ENCODE results near the gene SLC39A10. TPM values are rescaled to one million over a fixed set of nuclear protein-coding genes. Genes with fewer than 3 reads are reported as not detected.

SLC39A10 gene
- total RNA-seq, 1 experiment from 2014 or later = 167 TPM

DNA sequence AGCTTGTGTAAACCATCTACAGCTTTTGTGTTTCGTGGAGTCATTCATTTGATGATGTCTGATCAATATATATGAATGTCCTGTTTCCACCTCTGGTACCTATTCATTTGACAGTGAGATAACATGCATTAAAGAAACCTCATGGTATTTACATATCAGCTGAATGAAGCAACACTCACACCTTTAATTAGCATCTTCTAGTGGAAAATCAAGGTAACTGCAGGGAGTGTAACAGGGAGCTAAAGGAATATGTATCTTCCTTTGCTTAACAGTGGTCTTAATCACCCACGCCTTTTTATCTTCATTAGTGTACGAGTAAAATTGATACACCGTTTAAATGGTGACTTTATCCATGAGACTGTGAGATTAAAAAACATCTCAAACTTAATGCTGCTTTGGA lies 15.6 kb downstream of the SLC39A10 start:
- H3K4me3 Mint-ChIP-seq = no peak overlapping the region
- H3K27me3 Mint-ChIP-seq (ENCODE audit: low read depth) = no peaks in the 10 kb centered on the region
- peaks cover 18% of the 10 kb centered on the region for H3K36me3 Mint-ChIP-seq
- H3K27ac Mint-ChIP-seq = no peak overlapping the region
- DNase-seq (ENCODE audit: low spot score) (no peak), ATAC-seq (peak; percentile 80)
- H3K4me1 Mint-ChIP-seq = peaks cover 18% of the 10 kb centered on the region
- TF ChIP-seq, protein P1, sequence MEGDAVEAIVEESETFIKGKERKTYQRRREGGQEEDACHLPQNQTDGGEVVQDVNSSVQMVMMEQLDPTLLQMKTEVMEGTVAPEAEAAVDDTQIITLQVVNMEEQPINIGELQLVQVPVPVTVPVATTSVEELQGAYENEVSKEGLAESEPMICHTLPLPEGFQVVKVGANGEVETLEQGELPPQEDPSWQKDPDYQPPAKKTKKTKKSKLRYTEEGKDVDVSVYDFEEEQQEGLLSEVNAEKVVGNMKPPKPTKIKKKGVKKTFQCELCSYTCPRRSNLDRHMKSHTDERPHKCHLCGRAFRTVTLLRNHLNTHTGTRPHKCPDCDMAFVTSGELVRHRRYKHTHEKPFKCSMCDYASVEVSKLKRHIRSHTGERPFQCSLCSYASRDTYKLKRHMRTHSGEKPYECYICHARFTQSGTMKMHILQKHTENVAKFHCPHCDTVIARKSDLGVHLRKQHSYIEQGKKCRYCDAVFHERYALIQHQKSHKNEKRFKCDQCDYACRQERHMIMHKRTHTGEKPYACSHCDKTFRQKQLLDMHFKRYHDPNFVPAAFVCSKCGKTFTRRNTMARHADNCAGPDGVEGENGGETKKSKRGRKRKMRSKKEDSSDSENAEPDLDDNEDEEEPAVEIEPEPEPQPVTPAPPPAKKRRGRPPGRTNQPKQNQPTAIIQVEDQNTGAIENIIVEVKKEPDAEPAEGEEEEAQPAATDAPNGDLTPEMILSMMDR (IDR thresholded peaks at IDR 0.05) = 0 out of 2 replicates have a peak, but pooled peaks have one; percentile 21
- no peak for TF ChIP-seq ELF4 (CRISPR knock-in tag; IDR thresholded peaks at IDR 0.05; ENCODE audit: low read depth)
- TF ChIP-seq ZNF232 (CRISPR knock-in tag; IDR thresholded peaks at IDR 0.05) = no peak
- peaks cover 4% of the 10 kb centered on the region for H3K9me3 Mint-ChIP-seq
- POLR2A ChIA-PET = interaction anchor here (0.6 kb wide), 1 partner anchor 62 kb away, joined by 3 read pairs; no protein-coding TSS in a partner anchor
- CTCF ChIA-PET = interaction anchor here (0.6 to 1.8 kb wide), 19 partner anchors 8 to 273 kb away, joined by 3 to 11 read pairs (median 4); partner anchors contain the start of gene SLC39A10

DNA sequence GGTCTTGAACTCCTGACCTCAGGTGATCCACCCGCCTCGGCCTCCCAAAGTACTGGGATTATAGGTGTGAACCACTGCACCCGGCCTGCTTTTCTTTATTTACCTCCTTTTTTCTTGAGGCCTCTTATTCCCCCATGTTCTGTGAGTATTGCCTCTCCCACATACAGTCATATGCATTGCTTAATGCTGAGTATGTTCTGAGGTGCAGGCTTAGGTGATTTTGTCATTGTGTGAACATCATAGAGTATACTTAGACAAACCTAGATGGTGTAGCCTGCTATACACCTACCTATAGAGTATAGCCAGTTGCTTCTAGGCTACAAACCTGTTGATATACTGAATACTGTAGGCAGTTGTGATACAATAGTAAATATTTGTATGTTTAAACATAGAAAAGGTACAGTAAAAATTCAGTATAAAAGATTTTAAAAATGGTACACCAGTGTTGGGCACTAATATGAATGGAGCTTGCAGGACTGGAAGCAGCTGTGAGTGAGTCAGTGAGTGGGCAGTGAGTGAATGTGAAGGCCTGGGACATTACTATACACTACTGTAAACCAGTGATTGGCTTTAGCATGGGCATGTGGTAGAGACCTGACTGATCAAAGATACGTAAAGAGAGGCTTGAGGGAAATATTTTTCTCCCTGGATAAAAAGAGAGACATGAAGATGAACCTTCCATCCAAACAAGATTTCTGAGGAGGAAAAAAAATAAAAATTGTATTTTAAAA lies 17.6 kb downstream of the SLC39A10 start:
- Mint-ChIP-seq H3K9me3 (peaks cover 4% of the 10 kb centered on the region), H3K36me3 (peaks cover 19% of the 10 kb centered on the region), H3K27ac (no peak overlapping the region), H3K4me3 (no peak overlapping the region), H3K27me3 (ENCODE audit: low read depth) (no peaks in the 10 kb centered on the region), H3K4me1 (peaks cover 18% of the 10 kb centered on the region)
- TF ChIP-seq, protein P2, sequence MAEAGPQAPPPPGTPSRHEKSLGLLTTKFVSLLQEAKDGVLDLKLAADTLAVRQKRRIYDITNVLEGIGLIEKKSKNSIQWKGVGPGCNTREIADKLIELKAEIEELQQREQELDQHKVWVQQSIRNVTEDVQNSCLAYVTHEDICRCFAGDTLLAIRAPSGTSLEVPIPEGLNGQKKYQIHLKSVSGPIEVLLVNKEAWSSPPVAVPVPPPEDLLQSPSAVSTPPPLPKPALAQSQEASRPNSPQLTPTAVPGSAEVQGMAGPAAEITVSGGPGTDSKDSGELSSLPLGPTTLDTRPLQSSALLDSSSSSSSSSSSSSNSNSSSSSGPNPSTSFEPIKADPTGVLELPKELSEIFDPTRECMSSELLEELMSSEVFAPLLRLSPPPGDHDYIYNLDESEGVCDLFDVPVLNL (CRISPR knock-in tag; IDR thresholded peaks at IDR 0.05; ENCODE audit: borderline replicate concordance, low read depth) = no peak
- TF ChIP-seq TP53 (CRISPR knock-in tag; IDR thresholded peaks at IDR 0.05) (no peak), ESRRA (CRISPR knock-in tag; IDR thresholded peaks at IDR 0.05; ENCODE audit: borderline replicate concordance) (no peak), SOX15 (CRISPR knock-in tag; IDR thresholded peaks at IDR 0.05) (no peak), IRF2 (CRISPR knock-in tag; IDR thresholded peaks at IDR 0.05; ENCODE audit: borderline replicate concordance, low read depth) (no peak)
- DNase-seq (ENCODE audit: low spot score) = no peak
- ATAC-seq = no peak
- CTCF ChIA-PET = interaction anchor here (1.5 kb wide), 1 partner anchor 13 kb away, joined by 4 read pairs; no protein-coding TSS in a partner anchor
- POLR2A ChIA-PET = no interaction called here

DNA sequence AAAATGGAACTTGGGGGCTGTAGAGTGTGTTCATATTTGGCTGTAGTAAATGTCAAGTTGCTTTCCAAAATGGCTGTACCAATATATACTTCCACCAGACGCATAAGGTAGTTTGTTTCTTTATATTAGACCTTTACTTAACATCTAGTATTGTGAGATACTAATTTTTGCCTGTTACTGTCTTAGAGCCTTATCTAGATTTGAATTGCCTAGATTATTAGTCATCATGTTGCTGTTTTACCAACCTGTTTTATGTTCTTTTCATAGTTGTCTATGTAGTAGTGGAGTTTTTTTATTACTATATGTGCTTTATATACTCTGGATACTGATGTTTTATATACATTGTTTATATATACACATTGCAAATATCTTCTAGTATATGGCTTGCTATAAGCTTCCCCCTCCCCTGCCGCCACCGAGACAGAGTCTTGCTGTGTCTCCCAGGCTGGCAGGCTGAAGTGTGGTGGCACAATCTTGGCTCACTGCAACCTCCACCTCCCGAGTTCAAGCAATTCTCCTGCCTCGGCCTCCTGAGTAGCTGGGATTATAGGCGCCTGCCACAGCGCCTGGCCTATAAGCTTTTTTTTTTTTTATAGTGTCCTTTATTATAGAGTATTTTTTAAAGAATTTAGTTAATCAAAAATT lies 18.9 kb downstream of the SLC39A10 start:
- Mint-ChIP-seq H3K4me3 (no peak overlapping the region), H3K9me3 (peaks cover 12% of the 10 kb centered on the region), H3K27ac (no peak overlapping the region), H3K27me3 (ENCODE audit: low read depth) (no peaks in the 10 kb centered on the region), H3K36me3 (peaks cover 31% of the 10 kb centered on the region), H3K4me1 (peaks cover 14% of the 10 kb centered on the region)
- POLR2A ChIA-PET = no interaction called here
- CTCF ChIA-PET = no interaction called here
- TF ChIP-seq NR2C2 (CRISPR knock-in tag; IDR thresholded peaks at IDR 0.05) = no peak
- TF ChIP-seq ETV6 (CRISPR knock-in tag; IDR thresholded peaks at IDR 0.05) = no peak
- TF ChIP-seq, protein P3, sequence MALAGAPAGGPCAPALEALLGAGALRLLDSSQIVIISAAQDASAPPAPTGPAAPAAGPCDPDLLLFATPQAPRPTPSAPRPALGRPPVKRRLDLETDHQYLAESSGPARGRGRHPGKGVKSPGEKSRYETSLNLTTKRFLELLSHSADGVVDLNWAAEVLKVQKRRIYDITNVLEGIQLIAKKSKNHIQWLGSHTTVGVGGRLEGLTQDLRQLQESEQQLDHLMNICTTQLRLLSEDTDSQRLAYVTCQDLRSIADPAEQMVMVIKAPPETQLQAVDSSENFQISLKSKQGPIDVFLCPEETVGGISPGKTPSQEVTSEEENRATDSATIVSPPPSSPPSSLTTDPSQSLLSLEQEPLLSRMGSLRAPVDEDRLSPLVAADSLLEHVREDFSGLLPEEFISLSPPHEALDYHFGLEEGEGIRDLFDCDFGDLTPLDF (CRISPR knock-in tag; IDR thresholded peaks at IDR 0.05) = no peak
- no peak for TF ChIP-seq GRHL2 (CRISPR knock-in tag; IDR thresholded peaks at IDR 0.05; ENCODE audit: insufficient replicate concordance, severe bottlenecking)
- TF ChIP-seq FOXJ3 (CRISPR knock-in tag; IDR thresholded peaks at IDR 0.05; ENCODE audit: borderline replicate concordance) = no peak
- TF ChIP-seq, protein P4, sequence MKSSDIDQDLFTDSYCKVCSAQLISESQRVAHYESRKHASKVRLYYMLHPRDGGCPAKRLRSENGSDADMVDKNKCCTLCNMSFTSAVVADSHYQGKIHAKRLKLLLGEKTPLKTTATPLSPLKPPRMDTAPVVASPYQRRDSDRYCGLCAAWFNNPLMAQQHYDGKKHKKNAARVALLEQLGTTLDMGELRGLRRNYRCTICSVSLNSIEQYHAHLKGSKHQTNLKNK (CRISPR knock-in tag; IDR thresholded peaks at IDR 0.05) = no peak
- TF ChIP-seq, protein P5, sequence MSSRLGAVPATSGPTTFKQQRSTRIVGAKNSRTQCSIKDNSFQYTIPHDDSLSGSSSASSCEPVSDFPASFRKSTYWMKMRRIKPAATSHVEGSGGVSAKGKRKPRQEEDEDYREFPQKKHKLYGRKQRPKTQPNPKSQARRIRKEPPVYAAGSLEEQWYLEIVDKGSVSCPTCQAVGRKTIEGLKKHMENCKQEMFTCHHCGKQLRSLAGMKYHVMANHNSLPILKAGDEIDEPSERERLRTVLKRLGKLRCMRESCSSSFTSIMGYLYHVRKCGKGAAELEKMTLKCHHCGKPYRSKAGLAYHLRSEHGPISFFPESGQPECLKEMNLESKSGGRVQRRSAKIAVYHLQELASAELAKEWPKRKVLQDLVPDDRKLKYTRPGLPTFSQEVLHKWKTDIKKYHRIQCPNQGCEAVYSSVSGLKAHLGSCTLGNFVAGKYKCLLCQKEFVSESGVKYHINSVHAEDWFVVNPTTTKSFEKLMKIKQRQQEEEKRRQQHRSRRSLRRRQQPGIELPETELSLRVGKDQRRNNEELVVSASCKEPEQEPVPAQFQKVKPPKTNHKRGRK (CRISPR knock-in tag; IDR thresholded peaks at IDR 0.05; ENCODE audit: borderline replicate concordance) = no peak
- no peak for ATAC-seq
- DNase-seq (ENCODE audit: low spot score) = no peak
